HEK293 (cell line): Measurements from ENCODE around the gene WBP1.
A peak's percentile ranks its signal among the peaks of the same experiment; 100 is the strongest.

Experiments used
- CTCF ChIA-PET: fragments of 350-600 bp; formaldehyde crosslinking; extraction: SDS; loops from one replicate; lab custom pipeline; 2021; ENCODE audit warnings: antibody characterized with exemption; lab: Yijun Ruan, JAX
- POLR2A ChIA-PET: fragments of 300-600 bp; formaldehyde crosslinking; extraction: SDS; loops from one replicate; lab custom pipeline; 2020; ENCODE audit warnings: antibody characterized with exemption, inconsistent platforms; lab: Yijun Ruan, JAX
- H3K27ac ChIP-seq: fragments of 200-500 bp; sonication (Bioruptor generic); 2 replicates; pipeline ENCODE4 v1.5.1; 2014; ENCODE audit warnings: low read depth, low read length, control low read depth, inconsistent platforms; ENCODE audit errors: extremely low read depth
- H3K36me3 ChIP-seq, 2 experiments: fragments of 200-500 bp in 1 of 2; sonication (Bioruptor generic) in 1 of 2; 1 replicate in 1 of 2; 2 replicates in 1 of 2; pipeline ENCODE4 v1.5.1; 2014 to 2017; ENCODE audit warnings: inconsistent platforms in 2 of 2, low read length in 2 of 2; ENCODE audit not compliant: control insufficient read depth in 2 of 2, insufficient read depth in 1 of 2
- H3K4me1 ChIP-seq: fragments of 200-500 bp; sonication (Bioruptor generic); 2 replicates; pipeline ENCODE4 v1.5.1; 2014; ENCODE audit warnings: mild to moderate bottlenecking, low read length, inconsistent platforms; ENCODE audit not compliant: control insufficient read depth, insufficient read depth
- H3K4me3 ChIP-seq: 2 replicates; pipeline ENCODE4 v1.5.1; 2011; ENCODE audit warnings: low read depth, mild to moderate bottlenecking, control low read depth, low read length, moderate library complexity
- H3K9me3 ChIP-seq: fragments of 200-500 bp; sonication (Bioruptor generic); 2 replicates; pipeline ENCODE4 v1.5.1; 2014; ENCODE audit warnings: low read depth, low read length, inconsistent platforms; ENCODE audit not compliant: control insufficient read depth, insufficient read depth
- EGR2 ChIP-seq: fragments of 450-650 bp; formaldehyde crosslinking; IDR thresholded peaks from 2 replicates; pipeline ENCODE4 v1.5.1; 2016; ENCODE audit warnings: low read depth, missing biosample characterization, missing genetic modification characterization
- GLIS1 ChIP-seq: fragments of 450-650 bp; formaldehyde crosslinking; IDR thresholded peaks from 2 replicates; pipeline ENCODE4 v1.5.1; 2016; ENCODE audit warnings: missing biosample characterization, missing genetic modification characterization
- GLIS2 ChIP-seq: fragments of 450-650 bp; formaldehyde crosslinking; IDR thresholded peaks from 2 replicates; pipeline ENCODE4 v1.5.1; 2016; ENCODE audit warnings: missing biosample characterization, missing genetic modification characterization
- HOXD13 ChIP-seq: sonication (generic); formaldehyde crosslinking; IDR thresholded peaks from 2 replicates; pipeline ENCODE4 v1.8.0; 2022; ENCODE audit warnings: missing genetic modification reagents, borderline replicate concordance
- KLF17 ChIP-seq: fragments of 450-650 bp; formaldehyde crosslinking; IDR thresholded peaks from 2 replicates; pipeline ENCODE4 v1.5.1; 2016; ENCODE audit warnings: missing biosample characterization, missing genetic modification characterization
- PRDM4 ChIP-seq: fragments of 450-650 bp; formaldehyde crosslinking; IDR thresholded peaks from 2 replicates; pipeline ENCODE4 v1.5.1; 2017; ENCODE audit warnings: missing biosample characterization, missing genetic modification characterization
- TCF7L2 ChIP-seq: IDR thresholded peaks from 2 replicates; pipeline ENCODE4 v1.6.1; 2011; ENCODE audit warnings: low read depth, mild to moderate bottlenecking, inconsistent platforms, low read length, moderate library complexity, borderline replicate concordance
- ZNF146 ChIP-seq: fragments of 450-650 bp; formaldehyde crosslinking; IDR thresholded peaks from 2 replicates; pipeline ENCODE4 v1.5.1; 2016; ENCODE audit warnings: missing biosample characterization, missing genetic modification characterization
- ZNF16 ChIP-seq: fragments of 450-650 bp; formaldehyde crosslinking; IDR thresholded peaks from 2 replicates; pipeline ENCODE4 v1.5.1; 2016; ENCODE audit warnings: low read depth, missing biosample characterization, missing genetic modification characterization
- ZNF214 ChIP-seq: fragments of 450-650 bp; formaldehyde crosslinking; IDR thresholded peaks from 2 replicates; pipeline ENCODE4 v1.5.1; 2017; ENCODE audit warnings: missing biosample characterization, mild to moderate bottlenecking, missing genetic modification characterization, borderline replicate concordance
- ZNF239 ChIP-seq: fragments of 450-650 bp; formaldehyde crosslinking; IDR thresholded peaks from 2 replicates; pipeline ENCODE4 v1.5.1; 2016; ENCODE audit warnings: missing biosample characterization, missing genetic modification characterization
- ZNF354C ChIP-seq: fragments of 450-650 bp; formaldehyde crosslinking; IDR thresholded peaks from 2 replicates; pipeline ENCODE4 v1.5.1; 2016; ENCODE audit warnings: missing biosample characterization, missing genetic modification characterization, low read depth, borderline replicate concordance
- ZNF488 ChIP-seq: fragments of 450-650 bp; formaldehyde crosslinking; IDR thresholded peaks from 2 replicates; pipeline ENCODE4 v1.5.1; 2016; ENCODE audit warnings: missing biosample characterization, missing genetic modification characterization
- ZNF529 ChIP-seq: fragments of 450-650 bp; formaldehyde crosslinking; IDR thresholded peaks from 2 replicates; pipeline ENCODE4 v1.5.1; 2017; ENCODE audit warnings: missing genetic modification characterization, missing biosample characterization; ENCODE audit not compliant: insufficient replicate concordance
- ZNF571 ChIP-seq: fragments of 450-650 bp; formaldehyde crosslinking; IDR thresholded peaks from 2 replicates; pipeline ENCODE4 v1.5.0; 2017; ENCODE audit warnings: missing biosample characterization, missing genetic modification characterization
- ZNF624 ChIP-seq: fragments of 450-650 bp; formaldehyde crosslinking; IDR thresholded peaks from 2 replicates; pipeline ENCODE4 v1.5.1; 2017; ENCODE audit warnings: missing biosample characterization, missing genetic modification characterization
- ZNF629 ChIP-seq: fragments of 450-650 bp; formaldehyde crosslinking; IDR thresholded peaks from 2 replicates; pipeline ENCODE4 v1.5.1; 2017; ENCODE audit warnings: missing biosample characterization, missing genetic modification characterization
- ZNF639 ChIP-seq: fragments of 450-650 bp; formaldehyde crosslinking; IDR thresholded peaks from 2 replicates; pipeline ENCODE4 v1.5.1; 2016; ENCODE audit warnings: missing biosample characterization, missing genetic modification characterization

The WBP1 gene

DNA sequence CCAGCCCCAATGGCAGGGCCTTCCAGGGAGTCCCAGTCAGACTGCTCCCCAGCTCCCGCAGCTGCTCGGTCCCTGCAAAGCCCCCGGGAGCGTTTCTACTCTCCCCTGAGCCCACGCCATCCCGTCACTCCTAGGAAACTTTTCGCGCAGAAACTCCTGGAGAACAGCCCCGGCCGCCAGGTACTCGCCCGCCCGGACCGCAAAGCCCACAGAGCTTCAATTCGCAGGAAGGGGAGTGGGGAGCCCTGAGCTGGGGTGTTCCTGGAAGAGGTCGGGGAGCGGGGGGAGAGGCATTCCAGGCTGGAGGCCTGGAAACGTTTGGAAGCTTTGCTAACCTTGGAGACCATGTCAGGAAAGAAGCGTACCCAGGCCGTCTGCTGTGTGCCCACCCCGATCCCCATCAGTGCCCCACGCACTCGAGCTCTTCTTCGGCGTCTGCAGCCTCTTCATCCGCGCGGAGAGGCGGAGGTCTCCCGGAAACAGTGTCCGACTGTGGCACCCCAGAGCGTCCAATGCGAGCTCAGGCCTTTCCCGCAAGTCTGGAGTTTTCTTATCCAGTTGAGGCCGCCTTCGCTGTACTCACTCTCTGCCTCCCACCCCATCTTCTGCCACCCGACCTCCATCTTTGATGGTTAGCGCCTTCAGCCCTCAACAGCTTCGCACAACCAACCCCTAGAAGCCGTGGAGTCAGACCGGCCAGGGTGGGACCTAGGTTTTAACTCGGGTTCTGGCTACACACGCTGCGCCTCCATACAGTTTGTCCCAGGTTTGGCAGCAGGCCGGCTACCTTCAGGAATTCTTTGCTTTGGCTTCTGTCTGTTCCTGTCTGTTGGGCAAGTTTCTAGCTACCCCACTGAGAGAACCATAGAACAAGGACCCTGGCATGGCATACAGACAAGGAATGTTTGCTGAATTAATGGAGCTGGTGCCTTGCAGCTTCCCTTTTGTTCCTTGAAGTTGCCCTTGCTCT lies 45.6 kb downstream of the WBP1 start:
- H3K9me3 ChIP-seq, result no peaks in the 10 kb centered on the region
- peak overlapping the region; percentile 36 for H3K4me3 ChIP-seq
- no peak for TF ChIP-seq ZNF16
- no peak for TF ChIP-seq ZNF354C (tag by site-specific recombination)
- TF ChIP-seq KLF17 (tag by site-specific recombination), result no peak
- no peak for TF ChIP-seq ZNF529 (tag by site-specific recombination)
- no peak for TF ChIP-seq ZNF624 (tag by site-specific recombination)
- TF ChIP-seq ZNF239 (tag by site-specific recombination), result no peak
- TF ChIP-seq PRDM4 (tag by site-specific recombination), result no peak
- no peak for TF ChIP-seq ZNF488 (tag by site-specific recombination)
- TF ChIP-seq ZNF629, result no peak
- TF ChIP-seq EGR2 (tag by site-specific recombination), result no peak
- peaks cover 4 to 20% of the 10 kb centered on the region in 2 experiments; a peak in 2 of 3 replicates for H3K36me3 ChIP-seq
- peaks cover 4% of the 10 kb centered on the region; the same call in 1 of the 2 replicates for H3K4me1 ChIP-seq
- no peak overlapping the region; the same call in 1 of the 2 replicates for H3K27ac ChIP-seq
- CTCF ChIA-PET, result interaction anchor here (0.7 to 2.8 kb wide), 5 partner anchors 12 to 82 kb away, joined by 3 to 13 read pairs (median 3); partner anchors contain the start of genes CCDC142 and TTC31
- POLR2A ChIA-PET, result interaction anchor here (1.2 to 3.1 kb wide), 5 partner anchors 23 to 85 kb away, joined by 3 to 16 read pairs (median 6); partner anchors contain the start of genes AUP1, DQX1, HTRA2 and WBP1

GRCh38 chr2:74504591-74504990 lies 46.4 kb downstream of the WBP1 start:
- ChIA-PET CTCF (interaction anchor here (1.0 to 2.8 kb wide), 3 partner anchors 15 to 81 kb away, joined by 3 to 13 read pairs (median 6); partner anchors contain the start of genes CCDC142 and TTC31), POLR2A (interaction anchor here (1.8 to 3.1 kb wide), 3 partner anchors 22 to 46 kb away, joined by 6 to 16 read pairs (median 12); partner anchors contain the start of genes AUP1, DQX1, HTRA2 and WBP1)
- Histone ChIP-seq H3K4me1 (peaks cover 4% of the 10 kb centered on the region; the same call in 1 of the 2 replicates), H3K4me3 (no peak overlapping the region), H3K9me3 (no peaks in the 10 kb centered on the region), H3K27ac (no peak overlapping the region), H3K36me3 (peaks cover 4 to 20% of the 10 kb centered on the region in 2 experiments; a peak in 2 of 3 replicates)
- no peak for TF ChIP-seq ZNF571 (tag by site-specific recombination)
- no peak for TF ChIP-seq GLIS1
- no peak for TF ChIP-seq HOXD13 (CRISPR knock-in tag)
- no peak for TF ChIP-seq ZNF639
- TF ChIP-seq ZNF146, result no peak
- TF ChIP-seq GLIS2 (tag by site-specific recombination), result no peak
- no peak for TF ChIP-seq TCF7L2
- no peak for TF ChIP-seq ZNF214 (tag by site-specific recombination)
